K562 (cell line): Measurements from ENCODE around the gene NODAL. TPM values are rescaled to one million over a fixed set of nuclear protein-coding genes. Genes with fewer than 3 reads are reported as not detected.
A peak's percentile ranks its signal among the peaks of the same experiment; 100 is the strongest.

Source experiments
- ATAC-seq: fragments of 200-7000 bp; cut with Tn5 transposase; 3 replicates; pipeline ENCODE4 v1.9.1; 2020; ENCODE audit warnings: moderate library complexity
- BruUV-seq: library from RNA; stranded (reverse); fragments of 400-500 nt; replicated peaks from 2 replicates; lab custom pipeline; 2021; lab: Mats Ljungman, UMichigan
- CTCF ChIA-PET: fragments of 300-600 bp; formaldehyde crosslinking; extraction: SDS; loops from one replicate; lab custom pipeline; 2021; ENCODE audit warnings: low intra/inter-chr PET ratio; lab: Yijun Ruan, JAX
- POLR2A ChIA-PET: fragments of 300-600, 350-650 bp; sonication (Branson Sonifier 250); formaldehyde crosslinking; extraction: SDS; loops from one replicate; lab custom pipeline; 2021; ENCODE audit warnings: antibody characterized with exemption, inconsistent platforms; lab: Yijun Ruan, JAX
- DNase-seq, 4 experiments: peaks; one replicate each; pipeline versions ENCODE4 v3.0.0 to v3.0.0-alpha.2; 2011 to 2018; ENCODE audit warnings: low spot score in 3 of 4, mixed read lengths in 3 of 4; ENCODE audit errors: extremely low read depth in 1 of 4
- FAIRE-seq: peaks from 2 replicates; lab custom pipeline; 2011; peaks lifted over from hg19 to GRCh38; lab: Jason Lieb, UNC
- H2AFZ ChIP-seq: 2 replicates; pipeline ENCODE4 v1.6.0; 2011; ENCODE audit warnings: low read depth, low read length, control low read depth, inconsistent platforms
- H3K27ac ChIP-seq: fragments of 200-600 bp; 3 replicates; pipeline ENCODE4 v1.8.0; 2011; ENCODE audit warnings: low read depth, mild to moderate bottlenecking, control low read depth, inconsistent platforms, low read length, moderate library complexity, mixed read lengths; ENCODE audit errors: extremely low read depth
- H3K27me3 ChIP-seq, 2 experiments: fragments of 300-600 bp in 1 of 2; 2 replicates in 1 of 2; 3 replicates in 1 of 2; pipeline versions ENCODE4 v1.6.0 to v1.8.0; 2011; ENCODE audit warnings: inconsistent platforms in 2 of 2, low read length in 2 of 2, mild to moderate bottlenecking in 1 of 2, mixed read lengths in 1 of 2, moderate library complexity in 1 of 2; ENCODE audit not compliant: control insufficient read depth in 2 of 2, insufficient read depth in 2 of 2
- H3K36me3 ChIP-seq: fragments of 300-600 bp; 3 replicates; pipeline ENCODE4 v1.8.0; 2011; ENCODE audit warnings: mild to moderate bottlenecking, low read length, inconsistent platforms; ENCODE audit not compliant: control insufficient read depth, insufficient read depth
- H3K4me1 ChIP-seq, 2 experiments: fragments of 200-600 bp in 1 of 2; replicated peaks in 1 of 2; 2 replicates in 1 of 2; 3 replicates in 1 of 2; pipeline versions ENCODE4 v1.5.1 to v1.8.0; 2011; ENCODE audit warnings: inconsistent platforms in 2 of 2, low read length in 2 of 2, mild to moderate bottlenecking in 1 of 2, mixed read lengths in 1 of 2, moderate library complexity in 1 of 2; ENCODE audit not compliant: control insufficient read depth in 2 of 2, insufficient read depth in 2 of 2
- H3K4me2 ChIP-seq: 2 replicates; pipeline ENCODE4 v1.6.1; 2011; ENCODE audit warnings: low read length, control low read depth, inconsistent platforms, mixed read lengths; ENCODE audit not compliant: insufficient read depth
- H3K4me3 ChIP-seq: fragments of 200-600 bp; sonication (generic), shearing (Covaris generic); 2 replicates; pipeline ENCODE4 v1.5.1; 2016; ENCODE audit warnings: control low read depth, inconsistent platforms
- H3K79me2 ChIP-seq: fragments of 200-600 bp; 3 replicates; pipeline ENCODE4 v1.8.0; 2011; ENCODE audit warnings: low read length, inconsistent platforms; ENCODE audit not compliant: control insufficient read depth, insufficient read depth
- H3K9ac ChIP-seq, 2 experiments: 2 replicates each; pipeline versions ENCODE4 v1.6.0 to v1.6.1; 2011; ENCODE audit warnings: low read depth in 2 of 2, low read length in 2 of 2, control low read depth in 1 of 2, inconsistent platforms in 1 of 2, mild to moderate bottlenecking in 1 of 2, mixed read lengths in 1 of 2; ENCODE audit not compliant: insufficient read depth in 1 of 2
- H3K9me1 ChIP-seq: one replicate; pipeline ENCODE4 v1.6.0; 2011; ENCODE audit warnings: inconsistent platforms, mild to moderate bottlenecking, low read length, moderate library complexity; ENCODE audit not compliant: control insufficient read depth, insufficient read depth
- H3K9me3 ChIP-seq: replicated peaks from 2 replicates; pipeline ENCODE4 v1.5.1; 2011; ENCODE audit warnings: low read depth, low read length, inconsistent platforms; ENCODE audit not compliant: control insufficient read depth, insufficient read depth
- H4K20me1 ChIP-seq: replicated peaks from 2 replicates; pipeline ENCODE4 v1.6.1; 2011; ENCODE audit warnings: low read length, inconsistent platforms, mixed read lengths; ENCODE audit not compliant: control insufficient read depth, insufficient read depth
- CBX5 ChIP-seq: IDR thresholded peaks from 2 replicates; pipeline ENCODE4 v1.6.1; 2014; ENCODE audit warnings: low read depth, borderline replicate concordance
- DIDO1 ChIP-seq: fragments of 450-650 bp; IDR thresholded peaks from 2 replicates; pipeline ENCODE4 v1.6.1; 2016; ENCODE audit warnings: low read depth, missing biosample characterization, missing genetic modification characterization
- E2F5 ChIP-seq: sonication (generic); formaldehyde crosslinking; IDR thresholded peaks from 2 replicates; pipeline ENCODE4 v1.8.0; 2022; ENCODE audit warnings: mild to moderate bottlenecking, missing genetic modification reagents
- HNRNPH1 ChIP-seq: fragments of 200-400 bp; formaldehyde crosslinking; optimal IDR thresholded peaks from 2 replicates; pipeline ENCODE3; 2017; ENCODE audit warnings: low read depth, mild to moderate bottlenecking, low read length, moderate library complexity
- LCOR ChIP-seq: sonication (generic); formaldehyde crosslinking; IDR thresholded peaks from 2 replicates; pipeline ENCODE4 v1.8.0; 2022; ENCODE audit warnings: mild to moderate bottlenecking, missing genetic modification reagents
- POLR3G ChIP-seq: IDR thresholded peaks from 2 replicates; pipeline ENCODE4 v1.6.1; 2011; ENCODE audit not compliant: insufficient read length, insufficient replicate concordance; ENCODE audit errors: extremely low read depth
- RHOXF2B ChIP-seq: fragments of 250-450 bp; sonication (Bioruptor Pico); conservative IDR thresholded peaks from 2 replicates; pipeline ENCODE4 v1.5.1; 2021
- SFPQ ChIP-seq: fragments of 200-400 bp; formaldehyde crosslinking; IDR thresholded peaks from 2 replicates; pipeline ENCODE4 v1.6.1; 2017; ENCODE audit warnings: mild to moderate bottlenecking, low read depth, low read length, moderate library complexity
- XRCC3 ChIP-seq: fragments of 450-650 bp; IDR thresholded peaks from 2 replicates; pipeline ENCODE4 v1.6.1; 2017; ENCODE audit warnings: mild to moderate bottlenecking, moderate library complexity
- ZNF165 ChIP-seq: fragments of 250-450 bp; sonication (Bioruptor Pico); IDR thresholded peaks from 2 replicates; pipeline ENCODE4 v1.4.0; 2020; ENCODE audit warnings: borderline replicate concordance
- ZNF696 ChIP-seq: fragments of 250-450 bp; sonication (Bioruptor Pico); conservative IDR thresholded peaks from 2 replicates; pipeline ENCODE4 v1.4.0; 2020; ENCODE audit warnings: mild to moderate bottlenecking, moderate library complexity
- ZSCAN29 ChIP-seq: fragments of 450-650 bp; IDR thresholded peaks from 2 replicates; pipeline ENCODE4 v1.6.1; 2017
- WGBS: fragments of 100-300 bp; shearing (Covaris generic); methylation state at CpG from one replicate; pipeline ENCODE4 v1.1.6; 2016; ENCODE audit warnings: low coverage, mixed read lengths; ENCODE audit not compliant: insufficient coverage; ENCODE audit errors: missing lambda C conversion rate; 5-methylcytosine and 5-hydroxymethylcytosine counted together
- in situ Hi-C: fragments of 300-500 bp; cut with MboI; formaldehyde crosslinking; loops from 4 replicates; pipeline ENCODE4 v1.15.0; 2018; ENCODE audit warnings: inconsistent platforms, mixed read lengths
- intact Hi-C: fragments of 100-400 bp; cut with micrococcal nuclease; formaldehyde crosslinking; loops from 2 replicates; pipeline ENCODE4 v1.14.2; 2022
- polyA plus RNA-seq, 8 experiments: library from polyadenylated mRNA; depleted of rRNA in 4 of 8; stranded (reverse) in 5 of 8; unstranded in 3 of 8; fragments of >200 nt; fragmentation: Nextera tagmentation in 2 of 8; fragmentation: Illumina TruSeq in 1 of 8; extraction: Ambion mirVana in 2 of 8; extraction: Trizol in 1 of 8; gene quantifications; 2 replicates each; pipeline versions ENCODE4 v1.2.1 to v1.2.3, GENCODE V29; 2011 to 2014; ENCODE audit warnings: inconsistent platforms in 1 of 8, missing spikeins in 1 of 8
- total RNA-seq, 7 experiments: library from RNA; depleted of rRNA in 6 of 7; stranded (reverse); fragments of >200 nt in 6 of 7; fragmentation: Illumina TruSeq in 2 of 7; extraction: Trizol in 2 of 7; gene quantifications; 2 replicates each; pipeline versions ENCODE4 v1.2.1 to v1.2.3, GENCODE V29; 2011 to 2021; ENCODE audit warnings: low replicate concordance in 1 of 7
- TF ChIP-seq, protein P1 (sequence below): fragments of 200-800 bp; sonication (Bioruptor generic); IDR thresholded peaks from 2 replicates; pipeline ENCODE4 v1.6.1; 2017; ENCODE audit warnings: missing genetic modification characterization, missing compliant biosample characterization
- TF ChIP-seq, protein P2 (sequence below): fragments of 250-450 bp; sonication (Bioruptor Pico); IDR thresholded peaks from 2 replicates; pipeline ENCODE4 v1.6.1; 2021; ENCODE audit warnings: mild to moderate bottlenecking
- TF ChIP-seq, protein P3 (sequence below): fragments of 250-450 bp; sonication (Bioruptor Pico); IDR thresholded peaks from 2 replicates; pipeline ENCODE4 v1.5.0; 2022; ENCODE audit warnings: mild to moderate bottlenecking

NODAL gene
- total and polyA plus RNA-seq, 9 of the 15 experiments (the other 6 are each of a cell fraction or from before 2014, with no cell fraction given), result not detected

GRCh38 chr10:70481831-70482530 lies 40.5 kb upstream of the NODAL start:
- intact Hi-C loops, result no loop called here
- Histone ChIP-seq H4K20me1 (peaks cover 29% of the 10 kb centered on the region), H3K4me1 (peaks cover 0 to 18% of the 10 kb centered on the region in 2 experiments; a peak in 4 of 5 replicates), H3K36me3 (no peaks in the 10 kb centered on the region), H3K79me2 (no peaks in the 10 kb centered on the region), H3K4me2 (no peak overlapping the region), H3K9ac (0 out of 4 replicates have a peak overlapping the region, but pooled peaks of 1 of the 2 experiments have one; percentile 32), H3K4me3 (no peak overlapping the region), H3K9me1 (no peaks in the 10 kb centered on the region), H2AFZ (no peak overlapping the region), H3K27ac (no peak overlapping the region), H3K27me3 (peaks cover 59 to 82% of the 10 kb centered on the region in 2 experiments), H3K9me3 (no peaks in the 10 kb centered on the region)
- WGBS, result 4% methylated on average over 7 of the region's 7 CpGs
- in situ Hi-C loops, result no loop called here
- BruUV-seq, result no TSS peak
- ChIA-PET CTCF (no interaction called here), POLR2A (interaction anchor here (0.5 to 0.8 kb wide), 2 partner anchors 40 to 137 kb away, joined by 3 read pairs; no protein-coding TSS in a partner anchor)
- no peak for DNase-seq
- no peak for ATAC-seq
- no peak for FAIRE-seq
- TF ChIP-seq XRCC3, result no peak
- TF ChIP-seq RHOXF2B (CRISPR knock-in tag), result no peak
- TF ChIP-seq, protein P1, sequence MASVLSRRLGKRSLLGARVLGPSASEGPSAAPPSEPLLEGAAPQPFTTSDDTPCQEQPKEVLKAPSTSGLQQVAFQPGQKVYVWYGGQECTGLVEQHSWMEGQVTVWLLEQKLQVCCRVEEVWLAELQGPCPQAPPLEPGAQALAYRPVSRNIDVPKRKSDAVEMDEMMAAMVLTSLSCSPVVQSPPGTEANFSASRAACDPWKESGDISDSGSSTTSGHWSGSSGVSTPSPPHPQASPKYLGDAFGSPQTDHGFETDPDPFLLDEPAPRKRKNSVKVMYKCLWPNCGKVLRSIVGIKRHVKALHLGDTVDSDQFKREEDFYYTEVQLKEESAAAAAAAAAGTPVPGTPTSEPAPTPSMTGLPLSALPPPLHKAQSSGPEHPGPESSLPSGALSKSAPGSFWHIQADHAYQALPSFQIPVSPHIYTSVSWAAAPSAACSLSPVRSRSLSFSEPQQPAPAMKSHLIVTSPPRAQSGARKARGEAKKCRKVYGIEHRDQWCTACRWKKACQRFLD (CRISPR knock-in tag), result no peak
- TF ChIP-seq CBX5, result no peak
- TF ChIP-seq POLR3G, result no peak
- TF ChIP-seq, protein P2, sequence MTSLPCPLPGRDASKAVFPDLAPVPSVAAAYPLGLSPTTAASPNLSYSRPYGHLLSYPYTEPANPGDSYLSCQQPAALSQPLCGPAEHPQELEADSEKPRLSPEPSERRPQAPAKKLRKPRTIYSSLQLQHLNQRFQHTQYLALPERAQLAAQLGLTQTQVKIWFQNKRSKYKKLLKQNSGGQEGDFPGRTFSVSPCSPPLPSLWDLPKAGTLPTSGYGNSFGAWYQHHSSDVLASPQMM (CRISPR knock-in tag), result no peak
- no peak for TF ChIP-seq SFPQ
- no peak for TF ChIP-seq E2F5
- no peak for TF ChIP-seq ZNF696 (CRISPR knock-in tag)
- TF ChIP-seq, protein P3, sequence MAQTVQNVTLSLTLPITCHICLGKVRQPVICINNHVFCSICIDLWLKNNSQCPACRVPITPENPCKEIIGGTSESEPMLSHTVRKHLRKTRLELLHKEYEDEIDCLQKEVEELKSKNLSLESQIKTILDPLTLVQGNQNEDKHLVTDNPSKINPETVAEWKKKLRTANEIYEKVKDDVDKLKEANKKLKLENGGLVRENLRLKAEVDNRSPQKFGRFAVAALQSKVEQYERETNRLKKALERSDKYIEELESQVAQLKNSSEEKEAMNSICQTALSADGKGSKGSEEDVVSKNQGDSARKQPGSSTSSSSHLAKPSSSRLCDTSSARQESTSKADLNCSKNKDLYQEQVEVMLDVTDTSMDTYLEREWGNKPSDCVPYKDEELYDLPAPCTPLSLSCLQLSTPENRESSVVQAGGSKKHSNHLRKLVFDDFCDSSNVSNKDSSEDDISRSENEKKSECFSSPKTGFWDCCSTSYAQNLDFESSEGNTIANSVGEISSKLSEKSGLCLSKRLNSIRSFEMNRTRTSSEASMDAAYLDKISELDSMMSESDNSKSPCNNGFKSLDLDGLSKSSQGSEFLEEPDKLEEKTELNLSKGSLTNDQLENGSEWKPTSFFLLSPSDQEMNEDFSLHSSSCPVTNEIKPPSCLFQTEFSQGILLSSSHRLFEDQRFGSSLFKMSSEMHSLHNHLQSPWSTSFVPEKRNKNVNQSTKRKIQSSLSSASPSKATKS (CRISPR knock-in tag), result no peak
- no peak for TF ChIP-seq HNRNPH1
- no peak for TF ChIP-seq ZSCAN29
- no peak for TF ChIP-seq LCOR (CRISPR knock-in tag)
- no peak for TF ChIP-seq DIDO1 (tag)
- no peak for TF ChIP-seq ZNF165 (CRISPR knock-in tag)
